Esophagus squamous epithelium (tissue), 4 donors: ENCODE measurements around the gene DTNB.

ENCODE experiments used
- POLR2A ChIP-seq, 4 donors: fragments of 450-650 bp; IDR thresholded peaks; one replicate each; pipeline ENCODE4 v1.6.1; 2017; ENCODE audit warnings: antibody characterized with exemption in 4 of 4, mild to moderate bottlenecking in 4 of 4, moderate library complexity in 3 of 4
- TF ChIP-seq, protein P1 (sequence below), 6 experiments: fragments of 450-650 bp in 4 of 6; fragments of 200-600 bp in 2 of 6; sonication (generic) in 2 of 6; IDR thresholded peaks; one replicate each; pipeline ENCODE4 v1.5.1; 2016 to 2019; ENCODE audit warnings: antibody characterized with exemption in 6 of 6, mild to moderate bottlenecking in 4 of 6, moderate library complexity in 4 of 6

DNA sequence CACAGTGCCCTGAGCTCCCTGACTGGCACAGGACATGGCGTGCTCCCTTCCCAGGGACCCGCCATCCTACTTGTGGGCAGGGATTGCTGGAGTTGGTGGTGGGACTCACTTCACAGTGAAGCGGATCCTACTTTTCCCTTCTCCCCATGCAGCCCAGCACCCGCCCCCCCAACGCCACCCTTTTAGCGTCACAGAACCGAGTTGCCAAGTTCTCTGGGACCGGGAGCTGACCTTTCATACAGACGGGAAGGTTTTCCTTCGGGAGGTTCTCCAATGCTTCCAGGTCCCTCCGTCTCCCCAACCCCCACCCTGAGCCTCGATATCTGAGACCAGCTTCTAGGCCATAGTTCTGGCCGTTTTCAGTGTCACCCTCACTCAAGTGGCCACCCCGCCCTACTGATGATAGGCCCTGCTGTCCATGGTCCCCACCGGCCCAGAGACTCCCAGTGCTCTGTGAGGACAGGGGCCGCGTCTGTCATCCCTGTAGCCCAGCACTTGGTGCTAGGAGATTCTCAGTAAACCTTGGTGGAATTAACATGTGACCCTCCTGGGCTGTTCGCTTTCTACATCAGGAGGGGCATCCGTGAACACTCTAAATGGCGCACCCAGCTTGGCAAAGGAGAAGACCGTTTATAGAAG is 330.1 kb downstream of the DTNB start:
- TF ChIP-seq, protein P1, sequence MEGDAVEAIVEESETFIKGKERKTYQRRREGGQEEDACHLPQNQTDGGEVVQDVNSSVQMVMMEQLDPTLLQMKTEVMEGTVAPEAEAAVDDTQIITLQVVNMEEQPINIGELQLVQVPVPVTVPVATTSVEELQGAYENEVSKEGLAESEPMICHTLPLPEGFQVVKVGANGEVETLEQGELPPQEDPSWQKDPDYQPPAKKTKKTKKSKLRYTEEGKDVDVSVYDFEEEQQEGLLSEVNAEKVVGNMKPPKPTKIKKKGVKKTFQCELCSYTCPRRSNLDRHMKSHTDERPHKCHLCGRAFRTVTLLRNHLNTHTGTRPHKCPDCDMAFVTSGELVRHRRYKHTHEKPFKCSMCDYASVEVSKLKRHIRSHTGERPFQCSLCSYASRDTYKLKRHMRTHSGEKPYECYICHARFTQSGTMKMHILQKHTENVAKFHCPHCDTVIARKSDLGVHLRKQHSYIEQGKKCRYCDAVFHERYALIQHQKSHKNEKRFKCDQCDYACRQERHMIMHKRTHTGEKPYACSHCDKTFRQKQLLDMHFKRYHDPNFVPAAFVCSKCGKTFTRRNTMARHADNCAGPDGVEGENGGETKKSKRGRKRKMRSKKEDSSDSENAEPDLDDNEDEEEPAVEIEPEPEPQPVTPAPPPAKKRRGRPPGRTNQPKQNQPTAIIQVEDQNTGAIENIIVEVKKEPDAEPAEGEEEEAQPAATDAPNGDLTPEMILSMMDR (IDR thresholded peaks at IDR 0.05) = no peak
- TF ChIP-seq POLR2A (IDR thresholded peaks at IDR 0.05) = no peak
